Esophagus muscularis mucosa (tissue), 3 donors: ENCODE measurements around the gene COQ2.
"Not testable (repeated sequence)": the region's sequence is repeated elsewhere in the genome, so short reads cannot be mapped to it uniquely, and the experiment has no call there.

Experiments used
- CTCF ChIP-seq, 3 experiments: fragments of 200-600 bp in 2 of 3; fragments of 450-650 bp in 1 of 3; sonication (generic) in 2 of 3; IDR thresholded peaks; one replicate each; pipeline ENCODE4 v1.5.1; 2017 to 2019; ENCODE audit warnings: antibody characterized with exemption in 3 of 3, mild to moderate bottlenecking in 2 of 3, moderate library complexity in 1 of 3
- POLR2A ChIP-seq: fragments of 450-650 bp; IDR thresholded peaks from one replicate; pipeline ENCODE4 v1.6.1; 2017; ENCODE audit warnings: antibody characterized with exemption, moderate library complexity, mild to moderate bottlenecking, low read depth

DNA sequence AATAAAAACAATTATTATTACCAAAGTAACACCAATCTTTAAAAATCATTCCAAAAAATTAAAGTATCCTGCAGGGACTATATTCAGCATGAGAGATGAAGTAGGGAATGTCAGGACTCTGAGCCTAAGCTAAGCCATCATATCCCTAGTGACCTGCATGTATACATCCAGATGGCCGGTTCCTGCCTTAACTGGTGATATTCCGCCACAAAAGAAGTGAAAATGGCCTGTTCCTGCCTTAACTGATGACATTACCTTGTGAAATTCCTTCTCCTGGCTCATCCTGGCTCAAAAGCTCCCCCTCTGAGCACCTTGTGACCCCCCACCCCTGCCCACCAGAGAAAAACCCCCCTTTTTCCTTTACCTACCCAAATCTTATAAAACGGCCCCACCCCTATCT is 50.2 kb downstream of the COQ2 start:
- TF ChIP-seq POLR2A; CTCF (IDR thresholded peaks at IDR 0.05): not testable (repeated sequence)
